ENCODE data around the gene GIT2.
A peak's percentile ranks its signal among the peaks of the same experiment; 100 is the strongest.
"Not testable (repeated sequence)": the region's sequence is repeated elsewhere in the genome, so short reads cannot be mapped to it uniquely, and the experiment has no call there.

Gene GIT2

GRCh38 chr12:109989380-109989779, 6.8 kb downstream of the GIT2 start:
- TF ChIP-seq CTCF (IDR thresholded peaks at IDR 0.05) = no peak
- Histone ChIP-seq H3K4me3 (no peak overlapping the region), H3K27ac (no peak overlapping the region)
- no peak for DNase-seq (ENCODE audit: low spot score)

- TF ChIP-seq CTCF (IDR thresholded peaks at IDR 0.05) = no peak
- no peak for DNase-seq (ENCODE audit: low spot score)
- Histone ChIP-seq H3K4me3 (no peak overlapping the region), H3K27ac (no peak overlapping the region)
Measured at GRCh38 chr12:109988903-109989302, 7.3 kb downstream of the GIT2 start.

- no peak for DNase-seq (ENCODE audit: low spot score)
- TF ChIP-seq CTCF (IDR thresholded peaks at IDR 0.05) = peak; percentile 13
- Histone ChIP-seq H3K4me3 (no peak overlapping the region), H3K27ac (no peak overlapping the region)
Measured at GRCh38 chr12:109988274-109988673, 7.9 kb downstream of the GIT2 start.

- no peak for TF ChIP-seq CTCF (IDR thresholded peaks at IDR 0.05)
- H3K27ac ChIP-seq = no peak overlapping the region
Measured at GRCh38 chr12:109987615-109988014, 8.6 kb downstream of the GIT2 start.

GRCh38 chr12:109986236-109986635, 9.9 kb downstream of the GIT2 start:
- DNase-seq (ENCODE audit: low spot score); H3K4me3 ChIP-seq; H3K27ac ChIP-seq: not testable (repeated sequence)

More at GRCh38 chr12:109987615-109988014, 8.6 kb downstream of the GIT2 start:
- H3K4me3 ChIP-seq = no peak overlapping the region
- DNase-seq (ENCODE audit: low spot score) = no peak

GRCh38 chr12:109983432-109984142, 12.6 kb downstream of the GIT2 start:
- no peak for TF ChIP-seq CTCF (IDR thresholded peaks at IDR 0.05)
- Histone ChIP-seq H3K4me3 (no peak overlapping the region), H3K27ac (no peak overlapping the region)
- DNase-seq (ENCODE audit: low spot score) = no peak

- TF ChIP-seq CTCF (IDR thresholded peaks at IDR 0.05) = no peak
- H3K27ac ChIP-seq = no peak overlapping the region
- no peak overlapping the region for H3K4me3 ChIP-seq
- DNase-seq (ENCODE audit: low spot score) = no peak
Measured at GRCh38 chr12:109982210-109982609, 14.0 kb downstream of the GIT2 start.
